Activated B cell treated with CpG ODN at 0.5 μM for 24 hours (primary cell): ENCODE data around the gene ANKRD6. TPM values are rescaled to one million over a fixed set of nuclear protein-coding genes. Genes with fewer than 3 reads are reported as not detected.

Experiments used
- ATAC-seq: fragments of 200-7000 bp; cut with Tn5 transposase; one replicate; pipeline ENCODE4 v1.10.0; 2021; ENCODE audit warnings: low read depth, mild to moderate bottlenecking, moderate library complexity
- CTCF ChIA-PET: fragments of 350-600 bp; sonication (Branson Sonifier 250); formaldehyde crosslinking; loops from one replicate; lab custom pipeline; 2021; ENCODE audit warnings: antibody characterized with exemption; lab: Charles Lee
- POLR2A ChIA-PET: fragments of 350-600 bp; sonication (Branson Sonifier 250); formaldehyde crosslinking; loops from one replicate; lab custom pipeline; 2021; ENCODE audit warnings: antibody characterized with exemption; lab: Charles Lee
- DNase-seq: peaks from one replicate; pipeline ENCODE4 v3.0.0; 2022
- H3K27ac Mint-ChIP-seq: one replicate; pipeline ENCODE4 v1.8.0; 2020; ENCODE audit warnings: mixed read lengths
- H3K27me3 Mint-ChIP-seq: one replicate; pipeline ENCODE4 v1.8.0; 2021; ENCODE audit warnings: mixed read lengths
- H3K36me3 Mint-ChIP-seq: one replicate; pipeline ENCODE4 v1.8.0; 2021; ENCODE audit warnings: low read depth, mixed read lengths
- H3K4me1 Mint-ChIP-seq: one replicate; pipeline ENCODE4 v1.8.0; 2021; ENCODE audit warnings: mixed read lengths
- H3K4me3 Mint-ChIP-seq: one replicate; pipeline ENCODE4 v1.8.0; 2020; ENCODE audit warnings: mild to moderate bottlenecking, mixed read lengths
- H3K9me3 Mint-ChIP-seq: one replicate; pipeline ENCODE4 v1.8.0; 2020; ENCODE audit warnings: mixed read lengths
- CTCF ChIP-seq: fragments of 200-600 bp; IDR thresholded peaks from one replicate; pipeline ENCODE4 v1.8.0; 2022; ENCODE audit warnings: antibody characterized with exemption, mild to moderate bottlenecking
- intact Hi-C: fragments of 100-400 bp; cut with micrococcal nuclease; formaldehyde crosslinking; loops from one replicate; pipeline ENCODE4 v1.15.1; 2024
- total RNA-seq: library from RNA; stranded (reverse); gene quantifications from 2 replicates; pipeline ENCODE4 v1.2.3, GENCODE V29; 2022

ANKRD6 gene
- total RNA-seq, 1 donor from 2014 or later, result 9.6 TPM

DNA sequence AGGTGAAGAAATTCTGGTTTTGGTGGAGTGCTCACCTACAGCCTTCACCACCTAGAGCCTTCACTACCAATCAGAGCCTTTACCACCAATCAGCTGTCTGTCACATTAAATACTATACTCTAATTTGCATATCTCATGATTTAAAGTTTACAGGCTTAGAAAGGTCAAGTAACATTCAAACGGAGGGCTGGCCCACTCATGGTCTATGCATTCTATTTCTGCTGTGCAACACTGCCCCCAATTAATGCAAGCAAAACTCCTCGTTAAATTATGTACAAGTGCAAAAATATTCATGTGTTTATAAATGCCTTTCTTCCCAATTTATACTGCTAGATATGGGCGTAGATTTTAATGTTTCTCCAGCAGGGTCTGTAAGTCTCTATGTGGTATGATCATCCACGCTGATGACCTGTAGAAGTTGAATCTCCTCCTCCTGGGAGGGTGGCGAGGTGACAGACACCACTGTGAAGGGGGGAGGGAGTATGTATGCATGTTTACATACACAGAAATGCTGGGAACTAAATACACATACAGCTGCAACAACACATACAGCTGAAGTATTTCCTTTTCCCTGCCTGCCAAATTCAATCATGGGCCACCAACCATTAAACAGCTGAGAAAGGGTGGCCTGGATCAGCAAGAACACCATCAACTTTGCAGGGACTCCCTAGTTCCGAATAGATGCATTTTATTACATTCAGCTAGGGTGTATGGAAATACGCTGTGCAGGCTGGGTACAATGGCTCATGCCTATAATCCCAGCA is 34.0 kb upstream of the ANKRD6 start:
- POLR2A ChIA-PET, result no interaction called here
- H3K9me3 Mint-ChIP-seq, result no peaks in the 10 kb centered on the region
- intact Hi-C loops, result no loop called here
- H3K27ac Mint-ChIP-seq, result no peak overlapping the region
- H3K36me3 Mint-ChIP-seq, result no peaks in the 10 kb centered on the region
- ATAC-seq (no peak), DNase-seq (no peak)
- CTCF ChIA-PET, result no interaction called here
- H3K4me3 Mint-ChIP-seq, result no peak overlapping the region
- no peak for TF ChIP-seq CTCF
- no peaks in the 10 kb centered on the region for H3K4me1 Mint-ChIP-seq
- H3K27me3 Mint-ChIP-seq, result peaks cover 4% of the 10 kb centered on the region

DNA sequence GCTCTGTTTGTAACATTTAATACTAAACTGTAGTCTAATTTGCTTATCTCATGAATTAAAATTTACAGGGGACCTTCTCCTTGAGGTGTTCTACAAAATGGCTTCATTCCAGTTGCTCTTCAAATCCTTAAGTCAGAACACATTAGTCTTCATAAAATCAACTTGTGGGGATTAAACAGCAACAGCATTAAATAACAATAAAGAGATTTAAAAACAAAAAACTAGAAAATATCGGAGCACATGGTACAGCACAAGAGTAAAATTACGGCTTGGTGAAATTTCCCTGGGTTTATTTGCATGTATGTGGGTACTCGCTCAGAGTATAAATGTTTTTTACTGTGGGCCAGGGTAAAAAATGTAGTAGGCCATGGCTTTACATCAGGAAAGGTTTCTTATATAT is 32.9 kb upstream of the ANKRD6 start:
- no peaks in the 10 kb centered on the region for H3K9me3 Mint-ChIP-seq
- no peak for DNase-seq
- H3K4me3 Mint-ChIP-seq, result no peak overlapping the region
- H3K4me1 Mint-ChIP-seq, result no peaks in the 10 kb centered on the region
- ATAC-seq, result no peak
- CTCF ChIA-PET, result no interaction called here
- TF ChIP-seq CTCF, result no peak
- POLR2A ChIA-PET, result interaction anchor here (1.2 kb wide), 1 partner anchor 13 kb away, joined by 3 read pairs; no protein-coding TSS in a partner anchor
- no peak overlapping the region for H3K27ac Mint-ChIP-seq
- peaks cover 4% of the 10 kb centered on the region for H3K27me3 Mint-ChIP-seq
- no peaks in the 10 kb centered on the region for H3K36me3 Mint-ChIP-seq
- intact Hi-C loops, result no loop called here

DNA sequence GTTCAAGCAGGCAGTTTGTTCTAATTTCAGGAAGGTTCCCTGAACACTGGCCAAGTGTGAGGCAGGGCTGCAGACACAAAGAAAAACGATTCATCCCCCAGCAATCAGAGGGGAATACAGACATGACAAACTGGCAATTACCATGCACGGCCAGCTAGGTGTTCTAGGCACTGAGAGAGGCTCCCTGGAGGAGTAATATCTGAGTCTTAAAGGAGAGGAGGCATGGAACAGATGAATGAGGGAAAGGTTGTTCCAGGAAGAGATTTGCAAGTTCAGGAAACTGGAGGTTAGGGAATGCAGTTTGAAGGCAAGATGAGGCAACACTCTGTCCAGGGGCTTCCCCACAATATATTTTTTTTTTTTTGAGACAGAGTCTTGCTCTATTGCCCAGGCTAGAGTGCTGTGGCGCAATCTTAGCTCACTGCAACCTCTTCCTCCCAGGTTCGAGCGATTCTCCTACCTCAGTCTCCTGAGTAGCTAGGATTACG is 32.0 kb upstream of the ANKRD6 start:
- TF ChIP-seq CTCF, result no peak
- POLR2A ChIA-PET, result interaction anchor here (0.5 to 1.3 kb wide), 3 partner anchors 10 to 356 kb away, joined by 3 to 4 read pairs (median 3); no protein-coding TSS in a partner anchor
- CTCF ChIA-PET, result no interaction called here

GRCh38 chr6:89402776-89403175 is 30.2 kb upstream of the ANKRD6 start:
- intact Hi-C loops, result no loop called here
- H3K27ac Mint-ChIP-seq, result no peak overlapping the region
- H3K9me3 Mint-ChIP-seq, result no peaks in the 10 kb centered on the region
- DNase-seq (no peak), ATAC-seq (no peak)
- TF ChIP-seq CTCF, result no peak
- no peak overlapping the region for H3K4me3 Mint-ChIP-seq
- H3K27me3 Mint-ChIP-seq, result peaks cover 8% of the 10 kb centered on the region
- no peaks in the 10 kb centered on the region for H3K4me1 Mint-ChIP-seq
- CTCF ChIA-PET, result no interaction called here
- POLR2A ChIA-PET, result no interaction called here
- no peaks in the 10 kb centered on the region for H3K36me3 Mint-ChIP-seq

More for the DNA sequence above, 32.0 kb upstream of the ANKRD6 start:
- Mint-ChIP-seq H3K36me3 (no peaks in the 10 kb centered on the region), H3K4me1 (no peaks in the 10 kb centered on the region), H3K4me3 (no peak overlapping the region), H3K9me3 (no peaks in the 10 kb centered on the region), H3K27ac (no peak overlapping the region), H3K27me3 (peaks cover 8% of the 10 kb centered on the region)
- ATAC-seq (no peak), DNase-seq (no peak)
- intact Hi-C loops, result no loop called here

DNA sequence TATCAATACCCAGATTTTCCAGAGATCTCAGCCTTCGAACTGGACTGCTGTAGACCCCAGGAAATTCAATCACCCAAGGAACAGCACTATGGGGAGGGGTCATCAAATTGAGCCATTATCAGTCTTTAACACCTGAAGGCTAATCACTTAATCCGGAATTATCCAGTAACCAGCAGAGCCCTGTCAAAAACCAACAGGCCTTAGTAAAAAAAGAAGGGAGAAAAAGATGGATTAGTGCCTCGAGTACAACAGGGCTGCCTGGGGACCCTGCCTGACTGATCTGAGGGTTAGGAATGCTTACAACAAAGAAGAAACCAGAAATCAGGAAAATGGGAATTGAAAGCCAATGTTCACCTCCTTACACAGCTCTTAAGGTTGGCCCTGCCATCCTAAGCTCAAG is 28.4 kb upstream of the ANKRD6 start:
- Mint-ChIP-seq H3K27me3 (peaks cover 8% of the 10 kb centered on the region), H3K27ac (no peak overlapping the region), H3K4me3 (no peak overlapping the region), H3K4me1 (no peaks in the 10 kb centered on the region), H3K9me3 (no peaks in the 10 kb centered on the region), H3K36me3 (no peaks in the 10 kb centered on the region)
- TF ChIP-seq CTCF, result no peak
- DNase-seq (no peak), ATAC-seq (no peak)
- ChIA-PET POLR2A (no interaction called here), CTCF (no interaction called here)
- intact Hi-C loops, result no loop called here
